Loucy (cell line): ENCODE measurements around the gene CFAP65.

ENCODE experiments used
- CTCF ChIP-seq: fragments of 200-600 bp; sonication (generic); conservative IDR thresholded peaks from 2 replicates; pipeline ENCODE4 v1.5.1; 2014; ENCODE audit warnings: mild to moderate bottlenecking, antibody characterized with exemption, low read length
- EZH2phosphoT487 ChIP-seq: fragments of 200-600 bp; IDR thresholded peaks from 2 replicates; pipeline ENCODE4 v1.6.1; 2018; ENCODE audit warnings: antibody characterized with exemption, mild to moderate bottlenecking, moderate library complexity, borderline replicate concordance

GRCh38 chr2:219086196-219086595 lies 44.9 kb upstream of the CFAP65 start:
- TF ChIP-seq CTCF, result no peak
- TF ChIP-seq EZH2phosphoT487, result no peak
